Osteoblast (primary cell): ENCODE measurements around the gene RPL18. TPM values are rescaled to one million over a fixed set of nuclear protein-coding genes. Genes with fewer than 3 reads are reported as not detected.

Experiments
- DNase-seq: peaks from one replicate; pipeline ENCODE4 v3.0.0; 2011; ENCODE audit warnings: low spot score, mixed read lengths; ENCODE audit not compliant: insufficient read length; ENCODE audit errors: missing footprints
- H2AFZ ChIP-seq: 2 replicates; pipeline ENCODE4 v1.6.0; 2011; ENCODE audit warnings: mild to moderate bottlenecking, low read length
- H3K27ac ChIP-seq: 2 replicates; pipeline ENCODE4 v1.5.1; 2011; ENCODE audit warnings: mild to moderate bottlenecking, low read depth, low read length, moderate library complexity
- H3K27me3 ChIP-seq: 2 replicates; pipeline ENCODE4 v1.6.0; 2012; ENCODE audit warnings: mild to moderate bottlenecking, control low read depth, inconsistent platforms, low read length, moderate library complexity; ENCODE audit not compliant: insufficient read depth
- H3K36me3 ChIP-seq: 2 replicates; pipeline ENCODE4 v1.5.1; 2011; ENCODE audit warnings: mild to moderate bottlenecking, low read length, control low read depth, moderate library complexity; ENCODE audit not compliant: insufficient read depth
- H3K4me1 ChIP-seq: 2 replicates; pipeline ENCODE4 v1.5.1; 2011; ENCODE audit warnings: mild to moderate bottlenecking, low read length, control low read depth, moderate library complexity; ENCODE audit not compliant: insufficient read depth
- H3K4me2 ChIP-seq: 2 replicates; pipeline ENCODE4 v1.6.0; 2011; ENCODE audit warnings: mild to moderate bottlenecking, low read length; ENCODE audit not compliant: insufficient read depth
- H3K4me3 ChIP-seq: fragments of 200-600 bp; sonication (generic); 3 replicates; pipeline ENCODE4 v1.5.1; 2012; ENCODE audit warnings: mild to moderate bottlenecking, low read length, inconsistent platforms; ENCODE audit not compliant: insufficient read depth
- H3K79me2 ChIP-seq: 2 replicates; pipeline ENCODE4 v1.6.0; 2012; ENCODE audit warnings: mild to moderate bottlenecking, low read length, control low read depth, inconsistent platforms; ENCODE audit not compliant: insufficient read depth
- H3K9me3 ChIP-seq: 2 replicates; pipeline ENCODE4 v1.5.1; 2011; ENCODE audit warnings: low read depth, low read length, control low read depth
- H4K20me1 ChIP-seq: 2 replicates; pipeline ENCODE4 v1.6.0; 2012; ENCODE audit warnings: mild to moderate bottlenecking, low read length, control low read depth; ENCODE audit not compliant: insufficient read depth
- total RNA-seq: library from RNA; depleted of rRNA; stranded (reverse); fragments of >200 nt; gene quantifications from 2 replicates; pipeline ENCODE4 v1.2.3, GENCODE V29; 2012
- TF ChIP-seq, protein P1 (sequence below): IDR thresholded peaks from 2 replicates; pipeline ENCODE4 v1.5.1; 2011; ENCODE audit warnings: mild to moderate bottlenecking, low read depth, low read length, moderate library complexity; ENCODE audit errors: extremely low read depth

The RPL18 gene
- total RNA-seq, 1 donor, result 1,357 TPM

GRCh38 chr19:48654299-48655059 is 35.5 kb upstream of the RPL18 start:
- Histone ChIP-seq H3K4me2 (no peak overlapping the region), H3K4me1 (peaks cover 13% of the 10 kb centered on the region), H3K27ac (no peak overlapping the region), H3K4me3 (no peak overlapping the region), H3K27me3 (no peaks in the 10 kb centered on the region), H2AFZ (no peak overlapping the region), H3K9me3 (no peaks in the 10 kb centered on the region), H4K20me1 (no peaks in the 10 kb centered on the region), H3K79me2 (no peaks in the 10 kb centered on the region), H3K36me3 (no peaks in the 10 kb centered on the region)
- peak; percentile 52 for DNase-seq
- TF ChIP-seq, protein P1, sequence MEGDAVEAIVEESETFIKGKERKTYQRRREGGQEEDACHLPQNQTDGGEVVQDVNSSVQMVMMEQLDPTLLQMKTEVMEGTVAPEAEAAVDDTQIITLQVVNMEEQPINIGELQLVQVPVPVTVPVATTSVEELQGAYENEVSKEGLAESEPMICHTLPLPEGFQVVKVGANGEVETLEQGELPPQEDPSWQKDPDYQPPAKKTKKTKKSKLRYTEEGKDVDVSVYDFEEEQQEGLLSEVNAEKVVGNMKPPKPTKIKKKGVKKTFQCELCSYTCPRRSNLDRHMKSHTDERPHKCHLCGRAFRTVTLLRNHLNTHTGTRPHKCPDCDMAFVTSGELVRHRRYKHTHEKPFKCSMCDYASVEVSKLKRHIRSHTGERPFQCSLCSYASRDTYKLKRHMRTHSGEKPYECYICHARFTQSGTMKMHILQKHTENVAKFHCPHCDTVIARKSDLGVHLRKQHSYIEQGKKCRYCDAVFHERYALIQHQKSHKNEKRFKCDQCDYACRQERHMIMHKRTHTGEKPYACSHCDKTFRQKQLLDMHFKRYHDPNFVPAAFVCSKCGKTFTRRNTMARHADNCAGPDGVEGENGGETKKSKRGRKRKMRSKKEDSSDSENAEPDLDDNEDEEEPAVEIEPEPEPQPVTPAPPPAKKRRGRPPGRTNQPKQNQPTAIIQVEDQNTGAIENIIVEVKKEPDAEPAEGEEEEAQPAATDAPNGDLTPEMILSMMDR, result no peak

GRCh38 chr19:48651683-48652048 is 32.7 kb upstream of the RPL18 start:
- no peak overlapping the region for H3K27ac ChIP-seq
- H3K36me3 ChIP-seq, result no peaks in the 10 kb centered on the region
- no peak overlapping the region for H2AFZ ChIP-seq
- H3K4me2 ChIP-seq, result no peak overlapping the region
- no peaks in the 10 kb centered on the region for H4K20me1 ChIP-seq
- H3K27me3 ChIP-seq, result peaks cover 3% of the 10 kb centered on the region
- H3K79me2 ChIP-seq, result no peaks in the 10 kb centered on the region
- peak; percentile 11 for DNase-seq
- TF ChIP-seq, protein P1, result no peak
- H3K4me1 ChIP-seq, result peaks cover 9% of the 10 kb centered on the region
- H3K4me3 ChIP-seq, result no peak overlapping the region
- no peaks in the 10 kb centered on the region for H3K9me3 ChIP-seq

- H3K36me3 ChIP-seq, result no peaks in the 10 kb centered on the region
- peaks cover 11% of the 10 kb centered on the region for H3K4me1 ChIP-seq
- no peak overlapping the region for H3K4me2 ChIP-seq
- H3K27ac ChIP-seq, result no peak overlapping the region
- no peaks in the 10 kb centered on the region for H4K20me1 ChIP-seq
- H3K79me2 ChIP-seq, result no peaks in the 10 kb centered on the region
- TF ChIP-seq, protein P1, result no peak
- DNase-seq, result no peak
- no peak overlapping the region for H2AFZ ChIP-seq
- H3K9me3 ChIP-seq, result no peaks in the 10 kb centered on the region
- no peak overlapping the region for H3K4me3 ChIP-seq
- H3K27me3 ChIP-seq, result peaks cover 3% of the 10 kb centered on the region
Observed at GRCh38 chr19:48650974-48651682, 32.1 kb upstream of the RPL18 start.

DNA sequence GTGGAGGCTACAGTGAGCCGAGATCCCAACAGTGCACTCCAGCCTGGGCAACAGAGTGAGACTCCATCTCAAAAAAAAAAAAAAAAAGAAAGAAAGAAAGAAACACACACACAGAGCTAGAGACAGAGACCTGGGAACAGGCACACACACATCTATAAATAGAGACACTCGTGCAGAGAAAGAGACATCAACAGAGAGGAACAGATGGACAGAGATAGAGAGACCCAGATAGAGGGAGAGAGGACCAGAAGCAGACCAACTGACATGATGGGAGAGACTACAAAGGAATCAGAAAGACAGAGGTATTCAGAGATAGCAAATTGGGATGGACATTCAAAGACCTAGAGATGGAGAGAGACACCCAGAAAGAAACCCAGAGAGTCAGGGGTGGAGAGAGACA is 29.2 kb upstream of the RPL18 start:
- Histone ChIP-seq H3K27me3 (peaks cover 3% of the 10 kb centered on the region), H3K4me3 (no peak overlapping the region), H3K79me2 (no peaks in the 10 kb centered on the region), H4K20me1 (no peaks in the 10 kb centered on the region), H3K4me2 (no peak overlapping the region), H2AFZ (no peak overlapping the region), H3K9me3 (no peaks in the 10 kb centered on the region), H3K36me3 (no peaks in the 10 kb centered on the region), H3K27ac (no peak overlapping the region), H3K4me1 (peaks cover 24% of the 10 kb centered on the region)
- TF ChIP-seq, protein P1, result no peak
- DNase-seq, result peak; percentile 68
